IPS-NIHi7 (cell line): ENCODE results near the gene NLGN4Y.

ENCODE experiments used
- DNase-seq: peaks from one replicate; pipeline ENCODE4 v3.0.0; 2012; ENCODE audit warnings: mixed read lengths; ENCODE audit errors: extremely low spot score

NLGN4Y gene

DNA sequence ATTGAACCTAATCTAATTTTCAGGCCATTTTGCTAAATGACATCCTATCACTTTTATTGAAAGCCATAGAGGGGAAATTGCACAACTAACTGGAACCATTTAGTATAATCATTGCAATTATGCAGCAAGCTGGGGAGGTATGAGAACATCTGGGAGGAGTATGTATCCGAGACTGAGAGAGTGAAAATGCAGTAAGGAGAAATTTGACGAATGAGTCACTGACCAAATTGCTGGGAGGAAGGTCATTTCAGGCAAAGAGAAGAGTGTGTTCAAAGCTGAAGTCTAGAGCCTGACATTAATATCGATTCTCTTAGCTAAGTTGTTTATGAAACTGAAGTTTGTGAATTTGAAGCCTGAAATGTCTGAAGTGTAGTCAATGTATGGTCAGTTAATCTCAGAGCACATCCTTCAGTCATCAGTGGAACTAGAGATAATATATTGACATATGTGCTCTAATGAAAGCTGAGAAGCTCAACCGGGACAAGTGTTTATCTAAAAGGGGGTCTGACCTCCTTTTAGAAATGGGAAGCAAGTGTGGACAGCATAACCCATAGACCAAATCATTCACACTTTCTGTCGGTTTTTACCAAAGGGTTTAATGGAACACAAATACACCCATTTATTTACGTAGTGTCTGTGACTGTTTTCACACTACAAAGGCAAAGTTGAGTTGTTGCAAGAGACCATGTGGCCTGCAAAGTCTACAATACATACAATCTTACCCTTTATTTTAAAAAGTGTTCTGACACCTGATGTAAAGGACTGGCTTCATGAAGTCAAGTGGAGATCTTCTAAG, 120.0 kb downstream of the NLGN4Y start:
- DNase-seq: no peak

DNA sequence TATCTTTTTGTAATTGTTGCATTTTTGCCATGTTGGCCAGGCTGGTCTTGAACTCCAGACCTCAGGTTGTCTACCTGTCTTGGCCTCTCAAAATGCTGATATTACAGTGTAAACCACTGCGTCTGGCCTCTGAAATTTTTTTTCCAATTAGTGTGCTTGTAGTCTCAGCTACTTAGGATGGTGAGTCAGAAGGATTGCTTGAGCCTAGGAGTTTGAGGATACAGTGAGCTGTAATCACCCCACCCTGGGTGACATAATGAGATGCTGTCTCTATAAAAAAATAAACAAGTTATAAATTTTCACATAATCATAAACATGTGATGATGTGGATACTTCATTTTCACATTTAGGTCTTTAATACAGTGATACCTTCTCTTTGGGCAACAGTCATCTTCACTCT, 154.9 kb downstream of the NLGN4Y start:
- DNase-seq: no peak

- DNase-seq: no peak
Observed at GRCh38 chrY:14694543-14694942, 170.2 kb downstream of the NLGN4Y start.

DNA sequence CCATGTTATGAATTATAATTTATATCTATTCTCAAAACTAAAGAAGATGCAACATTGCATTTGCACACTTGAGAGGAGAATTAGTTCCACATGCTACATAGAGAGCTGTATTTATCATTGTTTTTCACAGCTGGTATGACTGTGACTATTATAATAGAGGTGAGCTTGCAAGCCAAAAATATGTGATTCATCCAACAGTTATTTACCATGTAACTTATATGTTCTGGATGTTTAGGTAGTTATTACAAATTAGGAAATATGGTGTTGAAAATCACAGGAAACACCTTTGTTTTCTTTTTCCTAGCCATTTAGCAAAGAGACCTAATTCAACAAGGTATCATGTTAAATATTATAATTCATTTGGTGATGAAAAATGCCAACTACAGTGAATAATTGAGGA, 183.8 kb downstream of the NLGN4Y start:
- DNase-seq: no peak

- no peak for DNase-seq
Observed at GRCh38 chrY:14741596-14741995, 217.3 kb downstream of the NLGN4Y start.

GRCh38 chrY:14748329-14748728, 224.0 kb downstream of the NLGN4Y start:
- DNase-seq: no peak

GRCh38 chrY:14755571-14755970, 231.2 kb downstream of the NLGN4Y start:
- DNase-seq: no peak

DNA sequence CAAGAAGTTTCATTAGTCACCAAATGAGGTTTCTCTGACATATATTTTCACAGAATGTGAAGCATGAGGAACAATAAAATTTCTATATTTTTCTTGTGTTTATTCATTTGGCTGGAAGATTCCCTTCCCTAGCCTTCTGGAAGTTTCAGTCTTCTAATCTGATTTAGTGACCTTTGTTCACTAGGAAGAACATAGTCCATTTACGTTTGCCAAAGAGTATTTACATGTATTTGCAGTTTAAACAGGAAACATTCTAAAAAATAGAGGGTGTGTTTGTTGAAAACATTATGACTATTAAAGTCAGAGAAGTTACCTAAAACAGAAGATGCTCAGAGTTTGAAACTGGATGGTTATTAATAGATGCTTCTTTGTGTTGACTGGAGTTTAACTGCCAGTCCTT, 238.6 kb downstream of the NLGN4Y start:
- no peak for DNase-seq

GRCh38 chrY:14763600-14763999, 239.3 kb downstream of the NLGN4Y start:
- no peak for DNase-seq

DNA sequence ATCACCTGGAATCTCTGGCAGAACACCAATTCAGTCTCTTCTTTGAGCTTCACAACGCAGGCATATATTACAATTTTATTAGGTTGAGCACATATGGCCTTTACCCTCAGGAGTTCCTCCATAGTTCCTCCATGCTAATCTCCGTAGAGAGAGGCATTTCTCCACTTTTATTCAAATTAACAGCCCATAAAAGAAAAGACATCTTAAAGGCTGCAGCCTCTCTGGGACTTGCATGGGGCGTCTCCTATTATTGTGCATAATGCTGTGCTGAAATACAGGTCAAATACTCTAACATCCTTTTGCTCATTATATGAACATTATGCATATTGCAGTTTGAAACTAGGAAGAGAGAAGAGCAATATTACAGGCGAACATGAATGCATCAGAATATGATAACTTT, 253.9 kb downstream of the NLGN4Y start:
- DNase-seq: no peak

DNA sequence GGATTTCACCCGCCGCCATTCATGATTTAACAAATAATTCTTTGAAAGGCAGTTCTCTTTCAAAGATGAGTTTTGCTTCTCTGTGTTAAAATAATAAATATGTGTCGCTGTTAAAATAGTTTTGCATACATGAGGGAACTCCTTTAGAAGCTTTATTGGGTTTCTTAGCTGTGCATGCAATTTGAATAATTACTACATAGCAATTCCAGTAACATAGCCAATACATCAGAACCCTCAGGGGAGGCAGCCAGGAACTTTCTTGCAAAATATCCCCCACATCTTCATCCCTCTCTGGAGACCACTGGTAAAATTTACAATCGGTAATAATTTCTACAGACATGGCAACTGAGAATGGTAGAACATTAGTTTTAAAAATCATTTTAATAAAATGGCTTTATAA, 268.8 kb downstream of the NLGN4Y start:
- no peak for DNase-seq

DNA sequence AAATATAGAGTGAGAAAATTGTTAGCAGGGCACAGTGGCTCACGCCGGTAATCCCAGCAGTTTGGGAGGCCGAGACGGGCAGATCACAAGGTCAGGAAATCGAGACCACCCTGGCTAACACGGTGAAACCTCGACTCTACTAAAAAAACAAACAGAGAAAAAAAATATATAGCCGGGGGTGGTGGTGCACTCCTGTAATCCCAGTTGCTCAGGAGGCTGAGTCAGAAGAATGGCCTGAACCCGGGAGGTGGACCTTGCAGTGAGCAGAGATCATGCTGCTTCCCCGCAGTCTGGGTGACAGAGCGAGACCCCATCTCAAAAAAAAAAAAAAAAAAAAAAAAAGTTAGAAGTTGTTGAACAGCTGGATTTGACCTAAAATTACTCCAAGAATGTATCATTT, 269.3 kb downstream of the NLGN4Y start:
- DNase-seq: no peak

DNA sequence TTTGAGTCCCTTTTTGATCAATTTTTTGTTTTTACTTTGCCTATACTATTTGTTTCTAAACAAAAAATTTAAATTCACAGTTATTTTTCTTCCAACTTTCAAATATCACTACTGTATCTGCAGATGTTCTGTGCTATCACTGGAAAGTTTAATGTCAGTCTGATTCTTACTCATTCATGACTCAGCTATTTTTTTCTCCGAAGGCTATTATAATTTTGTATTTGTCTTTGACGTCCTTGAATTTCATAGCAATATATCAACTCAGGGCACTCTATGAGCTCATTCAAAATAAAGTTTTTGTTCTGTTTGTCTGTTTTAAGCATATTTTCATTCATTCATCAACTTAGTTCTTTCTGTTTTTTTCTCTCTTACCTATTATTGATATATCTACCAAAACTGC, 273.7 kb downstream of the NLGN4Y start:
- DNase-seq: no peak

DNA sequence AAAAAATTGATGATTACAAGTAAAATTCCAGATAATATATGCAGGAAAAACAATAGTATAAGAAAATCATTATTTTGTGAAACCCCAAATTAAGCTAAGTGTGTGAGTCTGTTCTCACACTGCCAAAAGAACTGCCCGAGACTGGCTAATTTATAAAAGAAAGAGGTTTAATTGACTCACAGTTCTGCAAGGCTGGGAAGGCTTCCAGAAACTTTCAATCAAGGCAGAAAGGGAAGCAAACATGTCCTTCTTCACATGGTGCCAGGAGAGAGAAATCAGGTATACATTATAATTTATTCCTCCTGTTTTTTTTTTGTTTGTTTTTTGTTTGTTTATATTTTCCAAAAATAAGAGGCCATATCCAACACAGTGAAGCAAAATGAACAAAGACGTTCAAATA, 276.8 kb downstream of the NLGN4Y start:
- no peak for DNase-seq

DNA sequence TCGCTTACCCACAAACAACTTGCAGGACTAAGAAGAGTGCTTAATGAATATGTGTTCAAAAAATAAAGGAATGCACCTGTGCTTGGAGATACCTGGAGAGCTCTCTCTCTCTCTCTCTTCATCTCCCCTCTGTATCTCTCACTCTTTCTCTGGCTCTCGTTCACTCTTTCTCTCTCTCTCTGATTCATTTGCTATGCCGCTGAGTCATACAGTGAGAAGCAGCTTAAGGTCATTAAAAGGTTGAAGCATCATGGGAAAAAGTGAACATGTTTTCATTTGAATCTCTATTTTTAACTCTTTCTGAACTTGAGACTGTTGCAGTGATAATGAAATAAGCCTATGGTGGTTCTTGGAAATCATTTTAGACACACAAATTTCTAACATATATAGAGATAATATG, 277.8 kb downstream of the NLGN4Y start:
- DNase-seq: no peak

DNA sequence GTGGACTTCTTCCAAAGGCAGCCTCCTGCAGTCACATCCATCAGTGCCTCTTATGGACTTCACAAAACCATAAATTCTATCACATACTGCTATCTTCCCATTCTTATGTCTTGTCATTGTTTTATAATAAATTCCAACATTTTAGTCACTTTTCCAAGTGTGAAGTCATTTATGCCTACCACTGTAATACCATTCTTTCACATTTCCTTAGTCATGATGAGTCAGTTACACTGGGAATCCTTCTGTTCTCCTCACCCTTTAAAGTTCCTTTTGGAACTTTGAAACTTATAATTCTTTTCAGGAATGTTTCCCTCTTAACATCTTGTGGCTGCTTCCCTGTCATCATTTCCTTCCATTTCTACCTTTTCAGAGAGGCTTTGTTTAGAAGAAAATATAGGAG, 279.7 kb downstream of the NLGN4Y start:
- DNase-seq: no peak

DNA sequence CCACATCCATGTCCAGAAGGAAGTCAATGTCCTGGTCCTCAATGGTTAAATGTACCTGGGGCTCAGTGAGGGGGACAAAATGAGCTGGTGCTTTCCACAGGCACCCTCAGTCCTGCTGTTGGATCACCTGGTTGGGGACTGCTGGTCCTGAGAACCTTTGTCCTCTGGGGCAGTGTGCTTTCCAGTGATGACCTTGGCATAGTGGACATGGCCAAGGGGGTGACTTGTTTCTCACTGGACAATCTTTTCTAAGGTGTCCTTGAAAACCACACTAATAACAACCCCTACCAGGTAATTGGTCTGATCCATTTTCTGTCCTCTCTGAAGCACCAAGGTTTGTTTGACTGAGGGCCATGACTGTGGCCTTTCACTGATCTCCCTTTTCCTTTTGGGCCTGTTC, 294.1 kb downstream of the NLGN4Y start:
- DNase-seq: no peak

GRCh38 chrY:14822201-14822600, 297.9 kb downstream of the NLGN4Y start:
- no peak for DNase-seq

DNA sequence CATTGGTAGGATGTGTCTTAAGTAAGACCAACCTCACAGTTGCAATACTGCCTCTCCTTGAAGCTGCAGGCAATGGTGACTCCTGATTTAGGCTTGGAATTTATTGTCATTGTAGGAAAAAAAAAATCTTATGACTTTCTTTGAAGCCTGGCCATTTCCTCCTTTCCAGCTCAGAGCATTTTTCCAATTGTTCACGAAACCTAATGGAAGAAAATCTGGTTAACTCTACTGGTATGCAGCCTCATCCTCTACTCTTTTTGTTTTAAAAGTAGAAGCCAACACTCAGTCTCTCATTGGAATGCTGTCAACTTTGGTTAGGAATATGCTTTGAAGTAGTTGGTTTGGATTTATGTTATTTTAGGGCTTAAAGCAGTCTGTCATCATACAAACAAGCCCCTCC, 298.6 kb downstream of the NLGN4Y start:
- DNase-seq: no peak

DNA sequence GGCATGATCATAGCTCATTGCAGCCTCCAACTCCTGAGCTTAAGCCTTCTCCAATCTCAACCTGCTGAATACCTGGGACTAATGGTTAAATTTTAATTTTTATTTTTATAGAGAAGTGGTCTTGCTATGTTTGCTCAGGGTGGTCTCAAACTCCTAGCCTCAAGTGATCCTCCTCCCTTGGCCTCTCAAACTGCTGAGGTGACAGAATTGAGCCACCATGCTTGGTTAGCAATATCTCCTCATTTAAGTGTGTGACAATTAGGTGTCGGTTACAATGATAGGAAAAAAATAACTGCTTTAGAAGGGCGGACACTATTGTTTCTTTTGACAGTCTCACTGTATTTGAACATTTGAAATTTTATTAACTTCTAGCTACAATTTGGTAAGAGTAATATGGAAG, 300.3 kb downstream of the NLGN4Y start:
- no peak for DNase-seq

- DNase-seq: no peak
Observed at GRCh38 chrY:14825728-14826127, 301.4 kb downstream of the NLGN4Y start.

DNA sequence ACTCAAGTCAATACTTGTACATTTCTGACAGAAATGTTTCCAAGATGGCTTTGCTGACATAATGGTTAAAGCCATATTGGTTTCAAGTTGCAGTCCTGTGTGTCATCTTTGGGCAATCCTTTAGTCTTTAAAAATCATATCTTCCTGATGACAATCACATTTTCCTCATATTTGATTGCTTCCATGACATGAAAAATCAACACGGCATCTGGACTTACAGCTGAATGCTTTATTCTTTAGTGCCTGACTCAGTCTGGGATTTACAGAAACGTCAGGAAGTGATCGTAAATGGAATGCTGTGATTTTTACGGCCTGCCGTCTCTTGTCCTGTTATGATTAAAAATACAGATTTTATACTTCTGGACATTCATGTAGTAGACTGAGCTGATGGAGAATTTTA, 304.2 kb downstream of the NLGN4Y start:
- DNase-seq: no peak

GRCh38 chrY:14829366-14829885, 305.1 kb downstream of the NLGN4Y start:
- no peak for DNase-seq
